ENCODE results near the gene LIN7B. TPM values are rescaled to one million over a fixed set of nuclear protein-coding genes. Genes with fewer than 3 reads are reported as not detected.
A peak's percentile ranks its signal among the peaks of the same experiment; 100 is the strongest.

The LIN7B gene
- total RNA-seq, 4 donors from 2014 or later, result 15.7 to 24.9 (median 19.6) TPM

DNA sequence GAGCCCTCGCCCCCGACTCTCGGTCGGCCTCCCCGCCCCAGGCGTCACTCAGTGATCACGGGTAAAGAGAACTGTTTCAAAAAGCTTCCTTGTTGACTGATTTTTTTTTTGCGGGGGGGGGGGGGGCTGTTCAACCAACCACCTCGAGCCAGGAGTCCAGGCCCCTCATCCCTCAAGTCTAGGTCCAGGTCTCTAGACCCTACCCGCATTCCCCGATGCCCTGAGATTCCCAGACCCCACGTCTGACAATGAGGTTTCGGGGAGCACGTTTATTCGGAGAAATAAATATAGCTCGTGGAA is 36.7 kb downstream of the LIN7B start:
- H3K4me3 ChIP-seq, result peak overlapping the region; percentile 46 to 71 (median 53)
- 9% methylated on average over 10 to 16 of the region's 16 CpGs for WGBS, 2 donors
- no peak for DNase-seq (ENCODE audit: low spot score in 2 of 2)
- peaks cover 0 to 29% of the 10 kb centered on the region in 2 donors for H3K27me3 ChIP-seq
- H3K9me3 ChIP-seq, result no peaks in the 10 kb centered on the region
- peak overlapping the region in 3 of 4 donors; percentile 62 to 77 (median 73) for H3K27ac ChIP-seq
- no peaks in the 10 kb centered on the region for H3K36me3 ChIP-seq
- no peak for TF ChIP-seq POLR2A (IDR thresholded peaks at IDR 0.05)
- no peak for TF ChIP-seq EP300 (IDR thresholded peaks at IDR 0.05)
- TF ChIP-seq CTCF (IDR thresholded peaks at IDR 0.05), result no peak
- peaks cover 0 to 49% (median 19%) of the 10 kb centered on the region in 4 donors for H3K4me1 ChIP-seq

GRCh38 chr19:49151267-49152118 is 37.3 kb downstream of the LIN7B start:
- Histone ChIP-seq H3K4me3 (peak overlapping the region in 1 of 4 donors; percentile 71), H3K36me3 (no peaks in the 10 kb centered on the region), H3K9me3 (no peaks in the 10 kb centered on the region), H3K27ac (peak overlapping the region in 2 of 4 donors; percentile 37 to 77), H3K27me3 (peaks cover 0 to 24% of the 10 kb centered on the region in 2 donors), H3K4me1 (peaks cover 0 to 43% (median 15%) of the 10 kb centered on the region in 4 donors)
- 8 to 11% methylated on average over 45 of the region's 45 CpGs for WGBS, 2 donors
- TF ChIP-seq CTCF (IDR thresholded peaks at IDR 0.05), result no peak
- no peak for TF ChIP-seq POLR2A (IDR thresholded peaks at IDR 0.05)
- TF ChIP-seq EP300 (IDR thresholded peaks at IDR 0.05), result no peak
- DNase-seq (ENCODE audit: low spot score in 2 of 2), result peak in 1 of 2 donors; percentile 34

DNA sequence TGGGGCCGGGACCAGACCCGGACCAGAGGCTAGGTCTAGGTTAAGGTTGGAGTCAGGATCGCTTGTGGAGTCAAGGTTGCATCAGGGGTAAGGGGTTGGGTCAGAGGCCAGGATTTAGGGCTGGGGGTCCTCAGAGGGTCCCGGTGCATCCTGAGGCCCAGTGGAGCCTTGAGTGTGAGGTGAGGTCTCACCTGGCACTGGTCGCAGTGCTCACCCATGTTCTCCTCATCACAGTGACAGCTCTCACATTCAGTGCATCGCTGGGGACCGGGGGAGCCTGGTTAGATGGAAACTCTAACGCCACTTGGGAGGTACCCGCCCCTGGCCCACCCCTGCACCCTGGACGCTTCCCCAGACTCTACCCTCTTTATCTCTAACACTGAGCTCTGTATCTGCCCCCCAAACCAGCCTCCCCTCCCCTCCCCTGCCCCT is 38.0 kb downstream of the LIN7B start:
- TF ChIP-seq EP300 (IDR thresholded peaks at IDR 0.05) (no peak), POLR2A (IDR thresholded peaks at IDR 0.05) (no peak), CTCF (IDR thresholded peaks at IDR 0.05) (no peak)
- DNase-seq (ENCODE audit: low spot score in 2 of 2), result no peak
- 27 to 28% methylated on average over 10 of the region's 10 CpGs for WGBS, 2 donors
- H3K36me3 ChIP-seq, result no peaks in the 10 kb centered on the region
- H3K27me3 ChIP-seq, result peaks cover 0 to 25% of the 10 kb centered on the region in 2 donors
- peak overlapping the region in 1 of 4 donors; percentile 71 for H3K4me3 ChIP-seq
- H3K9me3 ChIP-seq, result no peaks in the 10 kb centered on the region
- H3K4me1 ChIP-seq, result peaks cover 0 to 38% (median 15%) of the 10 kb centered on the region in 4 donors
- peak overlapping the region in 1 of 4 donors; percentile 10 for H3K27ac ChIP-seq

DNA sequence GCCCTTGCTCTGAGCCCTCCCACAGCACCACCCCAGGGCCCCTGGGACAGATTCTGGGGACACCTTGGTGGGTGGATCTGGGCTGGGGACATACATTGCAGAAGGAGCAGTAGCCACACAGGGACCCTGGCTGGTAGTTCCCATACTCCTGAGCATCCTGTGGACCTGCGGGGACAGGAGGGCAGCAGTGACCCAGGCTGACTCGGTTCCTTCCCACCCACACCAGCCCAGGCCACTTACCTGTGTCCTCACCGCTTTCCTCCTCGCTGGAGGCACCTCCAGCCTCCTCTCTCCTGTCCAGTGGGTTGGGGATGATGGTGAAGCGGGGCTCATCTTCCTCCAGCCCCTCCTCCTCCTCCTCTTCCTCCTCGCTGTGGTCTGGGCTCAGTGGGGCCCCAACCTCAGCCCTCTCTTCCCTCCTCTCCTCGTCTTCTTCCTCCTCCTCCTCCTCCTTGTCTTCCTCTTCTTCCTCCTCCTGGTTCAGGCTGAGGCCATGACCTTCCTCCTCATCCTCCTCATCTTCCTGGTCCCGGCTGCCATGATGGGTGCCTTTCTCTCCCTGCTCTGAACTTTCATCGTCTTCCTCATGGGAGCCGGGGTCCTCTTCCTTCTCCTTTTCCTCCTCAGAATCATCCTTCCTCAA is 39.1 kb downstream of the LIN7B start:
- H3K27ac ChIP-seq, result no peak overlapping the region
- no peak overlapping the region for H3K4me3 ChIP-seq
- TF ChIP-seq CTCF (IDR thresholded peaks at IDR 0.05) (no peak), EP300 (IDR thresholded peaks at IDR 0.05) (no peak), POLR2A (IDR thresholded peaks at IDR 0.05) (no peak)
- peaks cover 0 to 31% of the 10 kb centered on the region in 2 donors for H3K27me3 ChIP-seq
- DNase-seq (ENCODE audit: low spot score in 2 of 2), result no peak
- H3K36me3 ChIP-seq, result no peaks in the 10 kb centered on the region
- WGBS, 2 donors, result 87 to 92% methylated on average over 10 of the region's 10 CpGs
- no peaks in the 10 kb centered on the region for H3K9me3 ChIP-seq
- H3K4me1 ChIP-seq, result peaks cover 0 to 50% (median 23%) of the 10 kb centered on the region in 4 donors

DNA sequence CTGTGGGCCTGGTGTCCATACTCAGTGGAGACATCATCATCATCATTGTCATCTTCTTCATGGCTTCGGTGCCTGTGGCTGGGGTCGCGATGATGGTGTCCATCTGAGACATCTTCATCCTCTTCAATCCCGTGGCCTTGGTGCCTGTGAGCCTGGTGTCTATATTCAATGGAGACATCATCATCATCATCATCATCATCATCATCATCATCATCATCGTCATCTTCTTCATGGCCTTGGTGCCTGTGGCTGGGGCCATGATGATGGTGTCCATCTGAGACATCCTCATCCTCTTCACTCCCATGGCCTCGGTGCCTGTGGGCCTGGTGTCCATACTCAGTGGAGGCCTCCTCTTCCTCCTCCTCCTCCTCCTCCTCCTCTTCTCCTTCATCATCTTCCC is 40.1 kb downstream of the LIN7B start:
- Histone ChIP-seq H3K4me1 (peaks cover 0 to 45% (median 22%) of the 10 kb centered on the region in 4 donors), H3K9me3 (no peaks in the 10 kb centered on the region), H3K27me3 (peaks cover 0 to 31% of the 10 kb centered on the region in 2 donors), H3K36me3 (no peaks in the 10 kb centered on the region), H3K4me3 (no peak overlapping the region), H3K27ac (no peak overlapping the region)
- 91 to 93% methylated on average over 6 of the region's 6 CpGs for WGBS, 2 donors
- no peak for TF ChIP-seq CTCF (IDR thresholded peaks at IDR 0.05)
- DNase-seq (ENCODE audit: low spot score in 2 of 2), result no peak

Measured in tibial nerve (tissue), 4 donors.